GM12801 (cell line): Measurements from ENCODE around the gene LRRC45.

Experiments used
- CTCF ChIP-seq: IDR thresholded peaks from one replicate; pipeline ENCODE4 v1.5.1; 2011; ENCODE audit warnings: control low read depth; ENCODE audit not compliant: insufficient read length; ENCODE audit errors: extremely low read depth

The LRRC45 gene

GRCh38 chr17:82046903-82047302 lies 23.8 kb downstream of the LRRC45 start:
- no peak for TF ChIP-seq CTCF

GRCh38 chr17:82047379-82047778 lies 24.3 kb downstream of the LRRC45 start:
- TF ChIP-seq CTCF = no peak

- no peak for TF ChIP-seq CTCF
These were observed 24.9 kb downstream of the LRRC45 start for GRCh38 chr17:82047914-82048570.

GRCh38 chr17:82048571-82048971 lies 25.5 kb downstream of the LRRC45 start:
- no peak for TF ChIP-seq CTCF

GRCh38 chr17:82049106-82049505 lies 26.0 kb downstream of the LRRC45 start:
- no peak for TF ChIP-seq CTCF

- no peak for TF ChIP-seq CTCF
These were observed 26.4 kb downstream of the LRRC45 start for GRCh38 chr17:82049521-82049971.

- TF ChIP-seq CTCF = no peak
These were observed 27.2 kb downstream of the LRRC45 start for GRCh38 chr17:82050152-82050760.
